ENCODE measurements around the gene LIN52.
A peak's percentile ranks its signal among the peaks of the same experiment; 100 is the strongest.

DNA sequence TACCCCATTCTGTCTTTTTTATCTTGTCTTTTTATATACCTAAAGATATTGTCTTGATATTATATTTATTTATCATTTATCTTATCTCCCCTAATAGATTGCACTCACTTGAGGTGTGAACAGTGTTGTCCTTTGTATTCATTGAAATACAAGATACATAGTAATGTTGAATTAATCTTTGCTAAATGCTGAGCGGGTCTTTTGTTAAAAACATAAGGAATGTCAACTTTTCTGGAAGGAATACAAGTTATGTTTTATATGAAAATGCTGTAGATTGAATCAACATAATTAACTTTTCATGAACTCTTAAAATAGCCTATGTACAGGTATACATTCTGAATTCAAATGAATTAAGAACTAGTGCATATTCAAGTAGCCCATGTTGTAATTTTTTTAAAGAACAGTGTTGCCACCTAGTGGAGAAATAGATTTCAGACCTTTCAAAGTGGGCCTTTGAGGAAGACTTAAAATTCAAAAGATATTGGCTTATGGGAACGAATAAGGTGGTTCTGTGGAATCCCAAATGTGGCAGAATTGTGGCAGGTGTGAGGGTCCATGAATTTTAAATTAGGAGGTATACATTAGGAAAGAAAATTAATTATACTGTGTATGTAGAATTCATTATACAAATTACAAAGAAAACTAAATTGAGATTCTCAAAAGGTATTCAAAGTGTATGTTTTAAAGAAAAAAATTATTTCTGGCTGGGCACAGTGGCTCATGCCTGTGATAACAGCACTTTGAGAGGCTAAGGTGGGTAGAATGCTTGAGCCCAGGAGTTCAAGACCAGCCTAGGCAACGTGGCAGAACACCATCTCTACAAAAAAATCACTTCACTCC is 46.5 kb upstream of the LIN52 start:
- TF ChIP-seq, protein P1, sequence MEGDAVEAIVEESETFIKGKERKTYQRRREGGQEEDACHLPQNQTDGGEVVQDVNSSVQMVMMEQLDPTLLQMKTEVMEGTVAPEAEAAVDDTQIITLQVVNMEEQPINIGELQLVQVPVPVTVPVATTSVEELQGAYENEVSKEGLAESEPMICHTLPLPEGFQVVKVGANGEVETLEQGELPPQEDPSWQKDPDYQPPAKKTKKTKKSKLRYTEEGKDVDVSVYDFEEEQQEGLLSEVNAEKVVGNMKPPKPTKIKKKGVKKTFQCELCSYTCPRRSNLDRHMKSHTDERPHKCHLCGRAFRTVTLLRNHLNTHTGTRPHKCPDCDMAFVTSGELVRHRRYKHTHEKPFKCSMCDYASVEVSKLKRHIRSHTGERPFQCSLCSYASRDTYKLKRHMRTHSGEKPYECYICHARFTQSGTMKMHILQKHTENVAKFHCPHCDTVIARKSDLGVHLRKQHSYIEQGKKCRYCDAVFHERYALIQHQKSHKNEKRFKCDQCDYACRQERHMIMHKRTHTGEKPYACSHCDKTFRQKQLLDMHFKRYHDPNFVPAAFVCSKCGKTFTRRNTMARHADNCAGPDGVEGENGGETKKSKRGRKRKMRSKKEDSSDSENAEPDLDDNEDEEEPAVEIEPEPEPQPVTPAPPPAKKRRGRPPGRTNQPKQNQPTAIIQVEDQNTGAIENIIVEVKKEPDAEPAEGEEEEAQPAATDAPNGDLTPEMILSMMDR (IDR thresholded peaks at IDR 0.05; ENCODE audit: low read length): peak; percentile 48
- TF ChIP-seq EZH2 (optimal IDR thresholded peaks at IDR 0.05; ENCODE audit: low read depth, low read length): no peak

Measured in MM.1S (cell line).